ENCODE results near the gene IFITM2.
"Not testable (repeated sequence)": the region's sequence is repeated elsewhere in the genome, so short reads cannot be mapped to it uniquely, and the experiment has no call there.

The IFITM2 gene

DNA sequence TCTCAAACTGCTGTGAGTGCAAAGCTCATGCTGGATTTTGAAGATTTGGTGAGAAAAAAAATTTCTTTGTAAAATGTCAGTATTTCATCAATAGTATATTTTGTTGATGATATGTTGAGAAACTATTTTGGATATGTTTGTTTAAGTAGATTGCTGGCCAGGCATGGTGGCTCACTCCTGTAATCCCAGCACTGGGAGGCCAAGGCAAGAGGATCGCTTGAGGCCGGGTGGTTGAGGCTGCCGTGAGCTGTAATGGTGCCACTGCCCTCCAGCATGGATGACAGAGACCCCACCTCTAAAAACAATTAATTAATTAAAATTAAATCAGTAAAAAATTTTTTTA is 19.9 kb downstream of the IFITM2 start:
- no peak for DNase-seq

GRCh38 chr11:328012-328411 is 20.4 kb downstream of the IFITM2 start:
- DNase-seq = no peak

DNA sequence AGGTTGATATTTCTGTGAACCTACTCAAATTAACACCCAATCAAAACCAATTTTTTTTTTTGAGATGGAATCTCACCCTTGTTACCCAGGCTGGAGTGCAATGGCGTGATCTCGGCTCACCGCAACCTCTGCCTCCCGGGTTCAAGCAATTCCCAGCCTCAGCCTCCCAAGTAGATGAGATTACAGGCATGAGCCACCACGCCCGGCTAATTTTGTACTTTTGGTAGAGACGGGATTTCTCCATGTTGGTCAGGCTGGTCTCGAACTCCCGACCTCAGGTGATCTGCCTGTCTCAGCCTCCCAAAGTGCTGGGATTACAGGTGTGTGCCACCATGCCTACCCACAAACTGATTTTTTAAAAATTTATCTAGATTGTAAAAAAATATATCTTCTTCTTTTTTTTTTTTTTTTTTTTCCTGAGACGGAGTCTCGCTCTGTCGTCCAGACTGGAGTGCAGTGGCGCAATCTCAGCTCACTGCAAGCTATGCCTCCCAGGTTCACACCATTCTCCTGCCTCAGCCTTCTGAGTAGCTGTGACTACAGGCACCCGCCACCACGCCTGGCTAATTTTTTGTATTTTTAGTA is 21.0 kb downstream of the IFITM2 start:
- DNase-seq = not testable (repeated sequence)

DNA sequence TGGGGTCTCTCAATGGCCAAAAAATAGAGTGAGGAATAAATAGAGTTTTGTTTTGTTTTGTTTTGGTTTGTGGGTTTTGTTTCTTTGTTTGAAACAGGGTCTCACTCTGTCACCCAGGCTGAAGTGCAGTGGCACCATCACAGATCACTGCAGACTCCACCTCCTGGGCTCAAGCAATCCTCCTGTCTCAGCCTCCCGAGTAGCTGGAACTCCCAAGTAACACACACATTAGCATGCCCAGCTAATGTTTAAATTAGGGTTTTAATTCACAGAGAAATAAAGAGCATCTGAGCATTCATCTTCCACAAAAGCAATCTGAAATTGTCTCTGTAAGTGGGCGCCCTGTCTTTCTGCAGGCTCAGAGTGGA is 22.3 kb downstream of the IFITM2 start:
- no peak for DNase-seq

DNA sequence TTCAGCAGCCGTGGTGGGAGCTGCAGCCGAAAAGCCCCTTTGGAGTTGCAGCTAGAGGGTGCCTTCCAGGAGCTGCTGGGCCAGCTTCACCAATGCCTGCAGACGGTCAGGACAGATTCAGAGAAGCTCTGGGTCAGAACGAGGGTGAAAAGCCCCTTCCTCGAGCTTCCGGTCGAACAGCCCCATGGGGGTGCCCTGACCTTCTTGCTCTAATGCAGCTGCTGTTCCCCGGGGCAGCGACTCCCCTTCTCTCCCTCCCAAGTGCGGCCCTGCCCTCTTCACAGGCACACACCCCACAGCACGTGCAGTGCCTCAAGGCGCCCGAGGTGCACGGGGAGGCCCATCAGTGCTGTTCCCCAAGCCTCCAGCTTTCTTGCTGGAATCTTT is 22.7 kb downstream of the IFITM2 start:
- no peak for DNase-seq

GRCh38 chr11:330694-331357 is 23.2 kb downstream of the IFITM2 start:
- no peak for DNase-seq

- DNase-seq = no peak
Measured at GRCh38 chr11:331358-332060, 23.9 kb downstream of the IFITM2 start.

DNA sequence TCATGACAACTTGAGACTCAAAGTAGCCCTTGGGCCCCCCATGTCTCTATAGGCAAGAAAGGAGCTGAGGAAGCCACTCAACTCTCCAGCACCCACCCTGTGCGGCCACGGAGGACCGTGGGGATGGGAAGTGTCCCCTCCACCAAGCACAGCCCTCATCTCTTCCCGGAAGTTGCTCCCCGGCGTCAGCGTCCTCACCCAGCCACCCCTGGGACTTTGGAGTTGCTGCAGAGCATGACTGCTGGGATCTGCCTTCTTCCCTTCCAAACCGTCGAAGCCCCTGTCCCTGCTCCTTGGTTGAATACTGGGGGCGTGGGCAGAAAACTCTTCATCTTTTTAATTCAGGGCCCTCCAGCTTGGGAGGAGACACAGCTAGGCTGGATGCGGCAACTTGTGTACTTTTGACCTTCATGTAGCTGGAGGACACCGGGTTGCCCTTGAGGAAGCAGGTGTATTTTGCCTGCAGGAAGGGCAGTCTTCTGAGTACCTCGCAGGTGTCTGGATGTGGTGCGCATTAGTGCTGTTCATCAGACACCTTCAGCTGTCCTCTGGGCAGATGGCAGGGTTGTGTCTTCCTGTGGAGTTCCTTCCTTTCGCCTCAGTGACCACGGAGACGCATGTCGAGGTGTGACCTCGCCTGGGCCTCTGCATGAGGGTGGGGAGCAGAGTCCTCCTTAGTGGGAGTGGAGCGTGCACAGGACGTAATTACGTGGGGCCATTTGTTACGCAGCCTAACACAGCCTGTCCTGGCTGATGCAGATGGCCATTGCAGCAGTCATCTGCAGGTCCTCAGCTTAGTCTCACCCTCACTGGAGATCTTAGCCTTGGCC is 25.2 kb downstream of the IFITM2 start:
- DNase-seq = no peak

GRCh38 chr11:333616-334263 is 26.1 kb downstream of the IFITM2 start:
- DNase-seq = not testable (repeated sequence)

GRCh38 chr11:334264-334994 is 26.8 kb downstream of the IFITM2 start:
- no peak for DNase-seq

DNA sequence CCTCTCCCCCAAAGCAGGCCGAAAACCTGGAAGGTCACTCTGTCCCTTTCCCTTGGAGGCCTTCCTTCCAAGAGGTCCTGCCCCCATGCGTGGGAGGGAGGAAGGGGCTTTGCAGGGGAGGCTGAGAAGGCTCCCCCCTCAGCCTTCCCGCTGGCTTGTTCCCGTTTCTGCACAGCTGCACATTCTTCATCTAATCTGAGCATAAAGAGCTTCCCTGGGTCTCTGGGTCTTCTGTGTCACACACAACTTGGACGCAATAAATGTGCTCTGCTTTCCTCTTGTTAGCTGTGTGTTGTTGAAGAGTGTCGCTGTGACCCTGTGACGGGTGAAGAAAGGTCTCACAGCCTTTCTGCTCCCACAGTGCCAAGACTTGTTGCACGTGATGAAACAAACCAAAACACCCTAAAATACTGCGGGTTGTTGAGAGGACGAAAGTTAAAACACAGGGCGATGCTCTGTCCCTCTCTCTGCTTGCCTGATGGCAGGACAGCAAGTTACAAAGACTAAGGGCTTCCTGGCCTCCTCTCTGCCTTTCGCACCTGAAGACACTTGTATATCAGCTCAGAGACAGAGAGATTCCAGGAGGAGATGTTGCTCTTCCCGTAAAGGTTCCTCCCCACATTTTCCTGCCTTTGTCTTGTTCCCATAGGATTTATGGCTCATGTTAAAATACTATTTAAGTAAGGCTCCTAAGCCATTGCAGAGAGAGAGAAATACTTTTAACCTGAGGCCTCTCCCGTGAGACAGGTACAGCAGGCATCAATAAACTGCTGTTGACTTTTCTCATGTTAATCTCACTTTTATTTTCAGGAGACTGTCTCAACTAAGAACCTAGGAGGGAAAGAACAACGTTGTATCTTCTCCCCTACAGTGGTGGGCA is 28.4 kb downstream of the IFITM2 start:
- no peak for DNase-seq

- no peak for DNase-seq
Measured at GRCh38 chr11:336659-337198, 29.1 kb downstream of the IFITM2 start.

DNA sequence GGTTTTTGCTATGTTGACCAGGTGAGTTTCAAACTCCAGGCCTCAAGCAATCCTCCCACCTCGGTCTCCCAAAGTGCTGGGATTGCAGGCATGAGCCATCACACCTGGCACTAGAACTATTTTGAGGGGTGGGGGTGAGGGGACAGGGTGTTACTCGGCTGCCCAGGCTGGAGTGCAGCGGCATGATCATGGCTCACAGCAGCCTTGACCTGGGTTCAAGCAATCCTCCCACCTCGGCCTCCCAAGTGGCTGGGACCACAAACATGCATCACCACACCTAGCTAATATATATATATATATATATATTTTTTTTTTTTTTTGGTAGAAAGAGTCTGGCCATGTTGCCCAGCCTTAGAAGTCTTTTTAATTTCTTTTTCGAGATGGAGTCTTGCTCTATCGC is 30.1 kb downstream of the IFITM2 start:
- DNase-seq = no peak

DNA sequence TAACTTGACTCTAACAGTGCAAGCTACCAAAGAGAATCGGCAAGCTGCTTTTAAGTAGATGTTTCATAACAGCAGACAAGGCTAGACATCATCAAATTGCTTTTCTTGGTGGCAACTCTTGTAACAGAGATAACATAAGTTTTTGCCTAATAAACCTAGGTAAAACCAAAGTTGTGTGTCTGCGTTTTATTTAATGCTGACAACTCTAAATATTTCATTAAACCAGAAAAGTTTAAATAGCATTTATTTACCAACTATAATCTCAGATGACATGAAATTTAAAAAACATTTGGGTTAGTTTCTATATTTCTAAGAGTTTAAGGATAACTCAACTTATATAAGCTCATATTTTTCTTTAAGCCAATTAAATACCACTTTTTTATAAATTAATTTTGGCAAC is 32.3 kb downstream of the IFITM2 start:
- DNase-seq = no peak

DNA sequence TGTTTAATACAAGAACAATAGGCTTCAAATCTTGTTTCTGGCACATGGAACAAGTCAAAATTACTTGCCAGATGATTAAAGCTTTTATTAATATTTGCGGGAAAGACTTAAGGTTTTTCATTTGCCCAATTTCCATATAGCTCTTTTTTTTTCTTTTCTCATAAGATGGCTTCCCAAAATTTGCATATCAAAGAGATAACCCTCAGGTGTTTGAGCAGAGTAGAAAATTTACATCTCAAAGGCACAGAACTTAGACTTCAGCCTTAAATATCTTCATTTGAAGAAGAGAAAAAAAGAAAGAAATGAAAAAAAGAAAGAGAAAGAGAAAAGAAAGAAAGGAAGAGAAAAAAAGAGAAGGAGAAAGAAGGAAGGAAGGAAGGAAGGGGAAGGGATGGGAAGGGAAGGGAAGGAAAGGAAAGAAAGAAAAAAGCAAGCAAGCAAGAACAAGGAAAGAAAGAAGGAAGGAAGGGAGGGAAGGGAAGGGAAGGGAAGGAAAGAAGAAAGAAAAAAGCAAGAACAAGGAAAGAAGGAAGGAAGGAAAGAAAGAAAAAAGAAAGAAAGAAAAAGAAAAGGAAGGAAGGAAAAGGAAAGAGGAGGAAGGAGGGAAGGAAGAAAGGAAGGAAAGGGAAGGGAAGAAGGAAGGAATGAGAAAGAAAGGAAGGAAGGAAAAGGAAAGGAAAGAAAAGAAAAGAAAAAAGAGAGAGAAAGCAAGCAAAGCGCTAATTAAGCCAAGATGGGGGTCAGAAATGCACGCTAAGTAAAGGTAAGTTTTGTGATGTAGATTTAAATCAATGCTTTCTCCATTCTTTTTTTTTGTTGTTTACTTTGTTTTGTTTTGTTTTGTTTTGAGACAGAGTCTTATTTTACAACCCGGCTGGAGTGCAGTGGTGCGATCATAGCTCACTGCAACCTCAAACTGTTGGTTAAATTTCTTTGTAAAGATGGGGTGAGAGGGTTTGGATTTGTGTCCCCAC is 33.2 kb downstream of the IFITM2 start:
- DNase-seq = no peak

DNA sequence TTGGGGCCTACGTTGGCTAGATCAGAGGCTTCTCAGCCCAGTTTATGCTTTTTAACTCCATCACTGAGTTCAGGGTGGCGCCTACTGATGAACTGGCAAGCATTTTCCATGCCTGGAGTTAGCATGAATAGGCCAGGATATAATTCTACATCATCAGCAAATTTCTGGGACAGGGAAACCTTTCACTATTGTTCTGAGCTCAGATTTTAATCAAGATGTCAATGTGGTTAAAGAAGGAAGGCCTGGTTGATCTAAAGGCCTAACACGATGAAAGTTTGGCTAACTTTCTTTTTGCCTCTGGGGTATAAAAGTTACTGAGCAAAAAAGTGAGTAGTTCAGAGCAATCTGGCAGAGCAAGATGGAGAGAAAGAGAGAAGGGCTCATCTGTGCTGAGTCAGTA is 34.7 kb downstream of the IFITM2 start:
- DNase-seq = no peak

- DNase-seq = no peak
Measured at GRCh38 chr11:344836-345578, 37.4 kb downstream of the IFITM2 start.

DNA sequence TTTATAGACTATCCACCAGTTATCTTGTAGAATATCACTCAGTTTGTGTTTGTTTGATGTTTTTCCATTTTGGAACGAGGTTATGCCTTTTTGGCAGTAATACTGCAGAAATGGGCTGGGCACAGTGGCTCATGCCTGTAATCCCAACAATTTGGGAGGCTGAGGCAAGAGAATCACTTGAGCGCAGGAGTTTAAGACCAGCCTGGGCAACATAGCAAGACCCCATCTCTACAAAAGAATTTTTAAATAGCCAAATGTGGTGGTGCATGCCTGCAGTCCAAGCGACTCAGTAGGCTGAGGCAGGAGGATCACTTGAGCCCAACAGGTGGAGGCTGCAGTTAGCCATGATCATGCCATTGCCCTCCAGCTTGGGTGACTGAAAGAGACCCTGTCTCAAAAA is 38.9 kb downstream of the IFITM2 start:
- no peak for DNase-seq

Data from activated T-cell treated with anti-CD3 and anti-CD28 coated beads, Interleukin-2, amount 50 U/mL, for 1 hour (primary cell).